HS-5 (cell line): Measurements from ENCODE around the gene ANO9.
"Not testable (repeated sequence)": the region's sequence is repeated elsewhere in the genome, so short reads cannot be mapped to it uniquely, and the experiment has no call there.

Source experiments
- DNase-seq: peaks from one replicate; pipeline ENCODE4 v3.0.0-alpha.2; 2012; ENCODE audit warnings: low read depth

The ANO9 gene

GRCh38 chr11:403021-403760 is 38.6 kb downstream of the ANO9 start:
- no peak for DNase-seq

GRCh38 chr11:401196-401595 is 40.6 kb downstream of the ANO9 start:
- not testable (repeated sequence) for DNase-seq

- no peak for DNase-seq
Measured at GRCh38 chr11:400241-400689, 41.5 kb downstream of the ANO9 start.

- DNase-seq, result no peak
Measured at GRCh38 chr11:399731-400211, 42.0 kb downstream of the ANO9 start.

GRCh38 chr11:398826-399225 is 43.0 kb downstream of the ANO9 start:
- no peak for DNase-seq

GRCh38 chr11:396948-397548 is 44.8 kb downstream of the ANO9 start:
- DNase-seq, result no peak

GRCh38 chr11:396511-396947 is 45.3 kb downstream of the ANO9 start:
- DNase-seq, result no peak

- no peak for DNase-seq
Measured at GRCh38 chr11:395866-396265, 45.9 kb downstream of the ANO9 start.

- DNase-seq, result no peak
Measured at GRCh38 chr11:394858-395655, 46.8 kb downstream of the ANO9 start.

GRCh38 chr11:394034-394857 is 47.6 kb downstream of the ANO9 start, which contains the start of gene PKP3:
Gene PKP3, plus strand, starts transcription at chr11:394209. Its CDS starts 84 bp downstream, at chr11:394293.
- DNase-seq, result peak; percentile 55

- DNase-seq, result peak; percentile 62
Measured at GRCh38 chr11:393219-394033, 48.4 kb downstream of the ANO9 start.

GRCh38 chr11:392102-392777 is 49.6 kb downstream of the ANO9 start:
- no peak for DNase-seq

- DNase-seq, result no peak
Measured at GRCh38 chr11:391117-392017, 50.4 kb downstream of the ANO9 start.

- no peak for DNase-seq
Measured at GRCh38 chr11:390175-390574, 51.6 kb downstream of the ANO9 start.

- not testable (repeated sequence) for DNase-seq
Measured at GRCh38 chr11:389369-389768, 52.4 kb downstream of the ANO9 start.

- no peak for DNase-seq
Measured at GRCh38 chr11:387193-387793, 54.5 kb downstream of the ANO9 start.

GRCh38 chr11:386483-386882 is 55.3 kb downstream of the ANO9 start:
- DNase-seq, result no peak

GRCh38 chr11:385594-386351 is 56.0 kb downstream of the ANO9 start:
- DNase-seq, result no peak
